Activated B cell treated with CpG ODN at 0.5 μM for 24 hours (primary cell): ENCODE data around the gene CNTNAP4. TPM values are rescaled to one million over a fixed set of nuclear protein-coding genes. Genes with fewer than 3 reads are reported as not detected.

Experiments
- ATAC-seq: fragments of 200-7000 bp; cut with Tn5 transposase; one replicate; pipeline ENCODE4 v1.10.0; 2021; ENCODE audit warnings: low read depth, mild to moderate bottlenecking, moderate library complexity
- CTCF ChIA-PET: fragments of 350-600 bp; sonication (Branson Sonifier 250); formaldehyde crosslinking; loops from one replicate; lab custom pipeline; 2021; ENCODE audit warnings: antibody characterized with exemption; lab: Charles Lee
- POLR2A ChIA-PET: fragments of 350-600 bp; sonication (Branson Sonifier 250); formaldehyde crosslinking; loops from one replicate; lab custom pipeline; 2021; ENCODE audit warnings: antibody characterized with exemption; lab: Charles Lee
- DNase-seq: peaks from one replicate; pipeline ENCODE4 v3.0.0; 2022
- H3K27ac Mint-ChIP-seq: one replicate; pipeline ENCODE4 v1.8.0; 2020; ENCODE audit warnings: mixed read lengths
- H3K27me3 Mint-ChIP-seq: one replicate; pipeline ENCODE4 v1.8.0; 2021; ENCODE audit warnings: mixed read lengths
- H3K36me3 Mint-ChIP-seq: one replicate; pipeline ENCODE4 v1.8.0; 2021; ENCODE audit warnings: low read depth, mixed read lengths
- H3K4me1 Mint-ChIP-seq: one replicate; pipeline ENCODE4 v1.8.0; 2021; ENCODE audit warnings: mixed read lengths
- H3K4me3 Mint-ChIP-seq: one replicate; pipeline ENCODE4 v1.8.0; 2020; ENCODE audit warnings: mild to moderate bottlenecking, mixed read lengths
- H3K9me3 Mint-ChIP-seq: one replicate; pipeline ENCODE4 v1.8.0; 2020; ENCODE audit warnings: mixed read lengths
- CTCF ChIP-seq: fragments of 200-600 bp; IDR thresholded peaks from one replicate; pipeline ENCODE4 v1.8.0; 2022; ENCODE audit warnings: antibody characterized with exemption, mild to moderate bottlenecking
- intact Hi-C: fragments of 100-400 bp; cut with micrococcal nuclease; formaldehyde crosslinking; loops from one replicate; pipeline ENCODE4 v1.15.1; 2024
- total RNA-seq: library from RNA; stranded (reverse); gene quantifications from 2 replicates; pipeline ENCODE4 v1.2.3, GENCODE V29; 2022

CNTNAP4 gene
- total RNA-seq, 1 donor from 2014 or later, result not detected

DNA sequence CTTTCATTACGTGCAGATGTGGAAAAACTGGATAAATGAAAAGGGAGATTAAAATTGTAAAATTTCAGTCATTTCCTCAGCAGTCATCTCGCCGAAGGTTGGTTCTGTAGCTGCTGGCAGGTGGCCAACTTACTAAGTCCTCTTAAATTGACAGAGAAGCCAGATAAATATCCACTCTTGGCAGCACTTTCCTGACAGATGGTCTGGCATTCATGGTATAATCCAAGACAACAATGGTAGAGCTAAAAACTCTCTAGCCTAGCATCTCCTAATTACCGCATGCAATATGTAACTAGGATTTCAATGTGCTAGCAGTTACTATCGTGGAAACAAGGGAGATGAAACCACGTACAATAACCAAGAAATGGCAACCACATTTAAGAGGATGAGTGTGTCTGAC lies 306.3 kb downstream of the CNTNAP4 start:
- intact Hi-C loops, result no loop called here
- no peak overlapping the region for H3K27ac Mint-ChIP-seq

GRCh38 chr16:76583945-76584344 lies 306.7 kb downstream of the CNTNAP4 start:
- POLR2A ChIA-PET, result no interaction called here

More for the DNA sequence above, 306.3 kb downstream of the CNTNAP4 start:
- Mint-ChIP-seq H3K27me3 (no peaks in the 10 kb centered on the region), H3K9me3 (peaks cover 2% of the 10 kb centered on the region), H3K4me3 (no peak overlapping the region), H3K36me3 (no peaks in the 10 kb centered on the region), H3K4me1 (no peaks in the 10 kb centered on the region)
- TF ChIP-seq CTCF, result no peak
- ChIA-PET CTCF (no interaction called here), POLR2A (no interaction called here)
- no peak for DNase-seq
- no peak for ATAC-seq

GRCh38 chr16:76598498-76598897 lies 321.3 kb downstream of the CNTNAP4 start:
- Mint-ChIP-seq H3K9me3 (no peaks in the 10 kb centered on the region), H3K4me1 (no peaks in the 10 kb centered on the region), H3K27me3 (no peaks in the 10 kb centered on the region), H3K4me3 (no peak overlapping the region), H3K36me3 (no peaks in the 10 kb centered on the region), H3K27ac (no peak overlapping the region)
- no peak for TF ChIP-seq CTCF
- intact Hi-C loops, result no loop called here
- ChIA-PET POLR2A (no interaction called here), CTCF (no interaction called here)
- no peak for DNase-seq
- no peak for ATAC-seq

More at GRCh38 chr16:76583945-76584344, 306.7 kb downstream of the CNTNAP4 start:
- Mint-ChIP-seq H3K36me3 (no peaks in the 10 kb centered on the region), H3K4me1 (no peaks in the 10 kb centered on the region), H3K27me3 (no peaks in the 10 kb centered on the region), H3K27ac (no peak overlapping the region), H3K4me3 (no peak overlapping the region), H3K9me3 (peaks cover 2% of the 10 kb centered on the region)
- ATAC-seq (no peak), DNase-seq (no peak)
- no peak for TF ChIP-seq CTCF
- intact Hi-C loops, result no loop called here
- CTCF ChIA-PET, result no interaction called here

DNA sequence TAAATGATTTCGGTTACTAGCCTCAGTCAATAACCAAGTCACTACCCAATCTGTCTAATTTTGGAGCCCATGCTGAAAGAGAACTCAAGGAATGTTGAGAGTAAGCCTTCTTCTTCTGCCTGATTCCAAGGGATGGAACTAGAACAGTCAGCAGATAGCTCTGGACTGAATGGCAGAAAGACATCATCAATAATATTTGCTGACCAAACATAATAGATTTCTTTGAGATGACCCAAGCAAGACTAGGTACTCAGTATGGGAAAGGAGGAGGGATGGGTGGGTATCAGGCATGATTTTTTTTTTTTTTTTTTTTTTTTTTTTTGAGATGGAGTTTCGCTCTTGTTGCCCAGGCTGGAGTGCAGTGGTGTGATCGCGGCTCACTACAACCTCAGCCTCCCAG lies 330.1 kb downstream of the CNTNAP4 start:
- Mint-ChIP-seq H3K4me3 (no peak overlapping the region), H3K4me1 (no peaks in the 10 kb centered on the region), H3K27me3 (no peaks in the 10 kb centered on the region), H3K9me3 (no peaks in the 10 kb centered on the region), H3K27ac (no peak overlapping the region), H3K36me3 (no peaks in the 10 kb centered on the region)
- no peak for DNase-seq
- ATAC-seq, result no peak
- no peak for TF ChIP-seq CTCF
- ChIA-PET CTCF (no interaction called here), POLR2A (no interaction called here)
- intact Hi-C loops, result no loop called here
